ENCODE results near the gene DIP2C. TPM values are rescaled to one million over a fixed set of nuclear protein-coding genes. Genes with fewer than 3 reads are reported as not detected.

DIP2C gene
- total RNA-seq, 1 experiment from 2014 or later = 11.0 TPM

- Mint-ChIP-seq H3K36me3 (peaks cover 3% of the 10 kb centered on the region; the same call in 1 of the 2 replicates), H3K27me3 (ENCODE audit: low read depth) (no peaks in the 10 kb centered on the region), H3K9me3 (no peaks in the 10 kb centered on the region), H3K27ac (no peak overlapping the region; the same call in 1 of the 2 replicates), H3K4me3 (no peak overlapping the region), H3K4me1 (no peaks in the 10 kb centered on the region)
- DNase-seq (ENCODE audit: low spot score) = no peak
- no peak for ATAC-seq
- ChIA-PET POLR2A (no interaction called here), CTCF (interaction anchor here (2.1 kb wide), 1 partner anchor 63 kb away, joined by 5 read pairs; no protein-coding TSS in a partner anchor)
- TF ChIP-seq RELA (CRISPR knock-in tag; IDR thresholded peaks at IDR 0.05; ENCODE audit: borderline replicate concordance) (no peak), ZSCAN18 (CRISPR knock-in tag; IDR thresholded peaks at IDR 0.05) (no peak), ERG (CRISPR knock-in tag; IDR thresholded peaks at IDR 0.05) (no peak), RORB (CRISPR knock-in tag; IDR thresholded peaks at IDR 0.05) (no peak), FOXK1 (CRISPR knock-in tag; IDR thresholded peaks at IDR 0.05) (no peak), ZNF396 (CRISPR knock-in tag; IDR thresholded peaks at IDR 0.05; ENCODE audit: borderline replicate concordance) (no peak), NR1H2 (CRISPR knock-in tag; IDR thresholded peaks at IDR 0.05) (no peak), NR3C1 (CRISPR knock-in tag; conservative IDR thresholded peaks at IDR 0.05; ENCODE audit: low read depth) (no peak), AR (CRISPR knock-in tag; IDR thresholded peaks at IDR 0.05) (no peak), GTF2I (CRISPR knock-in tag; conservative IDR thresholded peaks at IDR 0.05) (no peak), NFYB (CRISPR knock-in tag; conservative IDR thresholded peaks at IDR 0.05; ENCODE audit: low read depth) (no peak), ESRRA (CRISPR knock-in tag; IDR thresholded peaks at IDR 0.05; ENCODE audit: borderline replicate concordance) (no peak), TEAD1 (CRISPR knock-in tag; IDR thresholded peaks at IDR 0.05) (no peak), PREB (CRISPR knock-in tag; IDR thresholded peaks at IDR 0.05; ENCODE audit: borderline replicate concordance) (no peak), FOXJ3 (CRISPR knock-in tag; IDR thresholded peaks at IDR 0.05; ENCODE audit: borderline replicate concordance) (no peak), GRHL2 (CRISPR knock-in tag; IDR thresholded peaks at IDR 0.05; ENCODE audit: insufficient replicate concordance, severe bottlenecking) (no peak), CREB1 (CRISPR knock-in tag; IDR thresholded peaks at IDR 0.05) (no peak)
Observed at GRCh38 chr10:352476-353235, 336.8 kb downstream of the DIP2C start.

GRCh38 chr10:351770-352334 lies 337.6 kb downstream of the DIP2C start:
- peaks cover 3% of the 10 kb centered on the region; the same call in 1 of the 2 replicates for H3K36me3 Mint-ChIP-seq
- H3K27ac Mint-ChIP-seq = no peak overlapping the region; the same call in 1 of the 2 replicates
- DNase-seq (ENCODE audit: low spot score) = no peak
- no peaks in the 10 kb centered on the region for H3K9me3 Mint-ChIP-seq
- no peak overlapping the region for H3K4me3 Mint-ChIP-seq
- no peaks in the 10 kb centered on the region for H3K27me3 Mint-ChIP-seq (ENCODE audit: low read depth)
- no peaks in the 10 kb centered on the region for H3K4me1 Mint-ChIP-seq
- ATAC-seq = no peak
- ChIA-PET POLR2A (no interaction called here), CTCF (no interaction called here)
- TF ChIP-seq NFE2L1 (CRISPR knock-in tag; IDR thresholded peaks at IDR 0.05) (no peak), PREB (CRISPR knock-in tag; IDR thresholded peaks at IDR 0.05; ENCODE audit: borderline replicate concordance) (no peak), SMAD3 (CRISPR knock-in tag; IDR thresholded peaks at IDR 0.05; ENCODE audit: borderline replicate concordance) (no peak), ZNF232 (CRISPR knock-in tag; IDR thresholded peaks at IDR 0.05) (no peak), ZBTB21 (CRISPR knock-in tag; IDR thresholded peaks at IDR 0.05; ENCODE audit: borderline replicate concordance) (no peak), IRF1 (CRISPR knock-in tag; IDR thresholded peaks at IDR 0.05) (no peak), CDX4 (CRISPR knock-in tag; IDR thresholded peaks at IDR 0.05; ENCODE audit: borderline replicate concordance) (no peak)

All from WTC11 (cell line).